SK-N-SH (cell line): Measurements from ENCODE around the gene C2CD3. TPM values are rescaled to one million over a fixed set of nuclear protein-coding genes. Genes with fewer than 3 reads are reported as not detected.

Experiments used
- CTCF ChIA-PET: fragments of 300-600, 350-600 bp; formaldehyde crosslinking; extraction: SDS; loops from one replicate; lab custom pipeline; 2021; lab: Yijun Ruan, JAX
- POLR2A ChIA-PET: fragments of 350-600 bp; sonication (Branson Sonifier 250); formaldehyde crosslinking; extraction: SDS; loops from one replicate; lab custom pipeline; 2020; ENCODE audit warnings: antibody characterized with exemption, inconsistent platforms; lab: Yijun Ruan, JAX
- DNase-seq: peaks from one replicate; pipeline ENCODE4 v3.0.0; 2012
- H2AFZ ChIP-seq: fragments of 200-600 bp; sonication (generic); 2 replicates; pipeline ENCODE4 v1.8.1; 2016; ENCODE audit warnings: antibody characterized with exemption, mild to moderate bottlenecking, low read depth
- H3F3A ChIP-seq: fragments of 200-600 bp; sonication (generic); replicated peaks from 2 replicates; pipeline ENCODE3; 2016; ENCODE audit warnings: antibody characterized with exemption, mild to moderate bottlenecking; ENCODE audit not compliant: insufficient read depth
- H3K27ac ChIP-seq, 2 experiments: fragments of 200-500 bp in 1 of 2; fragments of 200-600 bp in 1 of 2; sonication (Bioruptor generic) in 1 of 2; sonication (generic), shearing (Covaris generic) in 1 of 2; 2 replicates each; pipeline versions ENCODE4 v1.5.1 to v1.6.1; 2014 to 2016; ENCODE audit warnings: low read depth in 2 of 2, inconsistent platforms in 1 of 2, low read length in 1 of 2, mild to moderate bottlenecking in 1 of 2, mixed read lengths in 1 of 2
- H3K27me3 ChIP-seq: fragments of 200-600 bp; sonication (generic), shearing (Covaris generic); 2 replicates; pipeline ENCODE4 v1.6.1; 2016; ENCODE audit warnings: mixed run types; ENCODE audit not compliant: insufficient read depth
- H3K36me3 ChIP-seq, 2 experiments: fragments of 200-500 bp in 1 of 2; fragments of 200-600 bp in 1 of 2; sonication (Bioruptor generic) in 1 of 2; sonication (generic) in 1 of 2; replicated peaks in 1 of 2; 2 replicates each; pipeline versions ENCODE3 to v1.5.1; 2014 to 2016; ENCODE audit warnings: low read length in 1 of 2, mild to moderate bottlenecking in 1 of 2; ENCODE audit not compliant: insufficient read depth in 2 of 2, control insufficient read depth in 1 of 2
- H3K4me1 ChIP-seq, 2 experiments: fragments of 200-500 bp in 1 of 2; fragments of 200-600 bp in 1 of 2; sonication (Bioruptor generic) in 1 of 2; sonication (generic), shearing (Covaris generic) in 1 of 2; 2 replicates each; pipeline versions ENCODE4 v1.5.1 to v1.6.1; 2014 to 2016; ENCODE audit warnings: low read depth in 1 of 2, low read length in 1 of 2, mixed run types in 1 of 2; ENCODE audit not compliant: insufficient read depth in 2 of 2, control insufficient read depth in 1 of 2
- H3K4me2 ChIP-seq: fragments of 200-600 bp; sonication (generic), shearing (Covaris generic); 2 replicates; pipeline ENCODE4 v1.6.1; 2017; ENCODE audit warnings: mixed run types
- H3K4me3 ChIP-seq, 2 experiments: fragments of 200-500 bp in 1 of 2; fragments of 200-600 bp in 1 of 2; sonication (Bioruptor generic) in 1 of 2; sonication (generic), shearing (Covaris generic) in 1 of 2; 2 replicates each; pipeline versions ENCODE4 v1.5.1 to v1.8.1; 2014 to 2016; ENCODE audit warnings: low read depth in 2 of 2, inconsistent platforms in 1 of 2, low read length in 1 of 2, mild to moderate bottlenecking in 1 of 2, mixed read lengths in 1 of 2, moderate library complexity in 1 of 2
- H3K79me2 ChIP-seq: fragments of 200-600 bp; sonication (generic); 2 replicates; pipeline ENCODE4 v1.8.1; 2017; ENCODE audit warnings: mild to moderate bottlenecking; ENCODE audit not compliant: insufficient read depth
- H3K9ac ChIP-seq: fragments of 200-600 bp; sonication (generic); 2 replicates; pipeline ENCODE4 v1.6.1; 2017; ENCODE audit warnings: mixed run types
- H3K9me2 ChIP-seq: fragments of 200-600 bp; sonication (generic); 2 replicates; pipeline ENCODE4 v1.6.1; 2017; ENCODE audit warnings: mixed run types
- H3K9me3 ChIP-seq: fragments of 200-600 bp; sonication (generic); 2 replicates; pipeline ENCODE4 v1.6.1; 2017; ENCODE audit warnings: mixed run types, mild to moderate bottlenecking, moderate library complexity
- H4K20me1 ChIP-seq: fragments of 200-600 bp; sonication (generic); 2 replicates; pipeline ENCODE4 v1.6.1; 2017; ENCODE audit warnings: mild to moderate bottlenecking, mixed run types; ENCODE audit not compliant: insufficient read depth
- ELF1 ChIP-seq: IDR thresholded peaks from 2 replicates; pipeline ENCODE4 v1.4.0; 2012
- EP300 ChIP-seq, 2 experiments: IDR thresholded peaks; 2 replicates each; pipeline versions ENCODE4 v1.4.0 to v1.6.1; 2012; ENCODE audit warnings: borderline replicate concordance in 1 of 2, low read depth in 1 of 2, low read length in 1 of 2
- EZH2phosphoT487 ChIP-seq: fragments of 200-600 bp; sonication (generic); IDR thresholded peaks from 2 replicates; pipeline ENCODE4 v1.6.1; 2017; ENCODE audit warnings: low read depth, mixed run types, mild to moderate bottlenecking, antibody characterized with exemption, moderate library complexity, borderline replicate concordance
- FOXJ3 ChIP-seq: sonication (generic); formaldehyde crosslinking; IDR thresholded peaks from 2 replicates; pipeline ENCODE4 v1.5.1; 2020; ENCODE audit warnings: mild to moderate bottlenecking, missing genetic modification reagents
- MAX ChIP-seq: IDR thresholded peaks from 2 replicates; pipeline ENCODE4 v1.4.0; 2012; ENCODE audit warnings: low read depth
- MEF2A ChIP-seq: IDR thresholded peaks from 2 replicates; pipeline ENCODE4 v1.4.0; 2012; ENCODE audit warnings: low read depth, borderline replicate concordance
- NRF1 ChIP-seq: IDR thresholded peaks from 2 replicates; pipeline ENCODE4 v1.6.1; 2012; ENCODE audit warnings: low read depth, mild to moderate bottlenecking, low read length
- POLR2AphosphoS5 ChIP-seq: IDR thresholded peaks from 2 replicates; pipeline ENCODE4 v1.6.1; 2012; ENCODE audit warnings: low read depth, low read length
- RCOR1 ChIP-seq: fragments of 150-350 bp; IDR thresholded peaks from 2 replicates; pipeline ENCODE4 v1.6.1; 2017; ENCODE audit warnings: antibody characterized with exemption, low read length
- RFX5 ChIP-seq: IDR thresholded peaks from 2 replicates; pipeline ENCODE4 v1.6.1; 2012; ENCODE audit warnings: mild to moderate bottlenecking, improper control_type of control experiment, low read length
- RXRA ChIP-seq: IDR thresholded peaks from 2 replicates; pipeline ENCODE4 v1.4.0; 2012; ENCODE audit warnings: low read depth, mild to moderate bottlenecking, borderline replicate concordance
- SIN3A ChIP-seq: IDR thresholded peaks from 2 replicates; pipeline ENCODE4 v1.6.1; 2012; ENCODE audit warnings: low read depth, mild to moderate bottlenecking, low read length, moderate library complexity, borderline replicate concordance
- SMC3 ChIP-seq: IDR thresholded peaks from 2 replicates; pipeline ENCODE4 v1.6.1; 2012; ENCODE audit warnings: low read depth, low read length, improper control_type of control experiment
- YY1 ChIP-seq: IDR thresholded peaks from 2 replicates; pipeline ENCODE4 v1.4.0; 2012; ENCODE audit warnings: low read depth, mild to moderate bottlenecking
- WGBS: methylation state at CpG from one replicate; pipeline ENCODE4 v1.1.6; 2017; ENCODE audit warnings: low lambda C conversion rate; 5-methylcytosine and 5-hydroxymethylcytosine counted together
- polyA plus RNA-seq, 3 experiments: library from polyadenylated mRNA; depleted of rRNA; stranded (reverse); fragments of >200 nt; gene quantifications; 2 replicates each; pipeline ENCODE4 v1.2.3, GENCODE V29; 2012
- TF ChIP-seq, protein P1 (sequence below): fragments of 150-350 bp; IDR thresholded peaks from 2 replicates; pipeline ENCODE4 v1.6.1; 2017; ENCODE audit warnings: antibody characterized with exemption, low read length, low read depth, borderline replicate concordance
- TF ChIP-seq, protein P2 (sequence below): IDR thresholded peaks from 2 replicates; pipeline ENCODE4 v1.6.1; 2012; ENCODE audit warnings: mild to moderate bottlenecking, low read depth, low read length, moderate library complexity

The C2CD3 gene
- polyA plus RNA-seq, 1 of the 3 experiments (the other 2 are of a cell fraction) = 7.0 TPM

DNA sequence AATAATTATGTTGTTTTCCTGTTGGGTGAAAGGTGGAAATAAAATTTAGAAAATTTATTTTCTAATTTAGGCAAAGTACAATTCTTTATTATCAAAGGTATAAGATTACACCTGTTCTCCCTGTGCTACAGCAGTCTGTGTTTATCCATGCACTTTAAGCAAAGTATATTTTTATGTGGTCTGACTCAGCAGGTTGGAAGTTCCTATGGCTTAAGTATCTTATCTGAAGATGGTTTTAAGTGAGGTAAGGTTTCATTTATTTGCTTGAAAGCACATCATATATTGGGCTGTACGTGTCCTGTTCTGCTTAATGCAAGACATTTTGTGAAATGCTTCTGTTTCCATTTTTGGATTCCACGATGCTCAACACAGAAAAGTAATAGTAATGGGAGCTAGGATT lies 14.9 kb upstream of the C2CD3 start:
- H3K36me3 ChIP-seq = peaks cover 6 to 41% of the 10 kb centered on the region in 2 experiments
- no peak overlapping the region for H3K4me2 ChIP-seq
- H3F3A ChIP-seq = peaks cover 25% of the 10 kb centered on the region
- H4K20me1 ChIP-seq = peaks cover 8% of the 10 kb centered on the region; the same call in 1 of the 2 replicates
- H3K4me3 ChIP-seq = no peak overlapping the region
- no peaks in the 10 kb centered on the region for H3K9me2 ChIP-seq
- DNase-seq = no peak
- H2AFZ ChIP-seq = no peak overlapping the region
- TF ChIP-seq MAX (no peak), POLR2AphosphoS5 (no peak), ELF1 (no peak), SIN3A (no peak), RFX5 (no peak), YY1 (no peak), MEF2A (no peak), EZH2phosphoT487 (no peak), RCOR1 (no peak), NRF1 (no peak), EP300 (IDR thresholded peaks at IDR 0.05; ENCODE audit: borderline replicate concordance in 1 of 2, low read depth in 1 of 2, low read length in 1 of 2) (no peak), SMC3 (no peak), RXRA (no peak), FOXJ3 (CRISPR knock-in tag) (no peak)
- TF ChIP-seq, protein P1, sequence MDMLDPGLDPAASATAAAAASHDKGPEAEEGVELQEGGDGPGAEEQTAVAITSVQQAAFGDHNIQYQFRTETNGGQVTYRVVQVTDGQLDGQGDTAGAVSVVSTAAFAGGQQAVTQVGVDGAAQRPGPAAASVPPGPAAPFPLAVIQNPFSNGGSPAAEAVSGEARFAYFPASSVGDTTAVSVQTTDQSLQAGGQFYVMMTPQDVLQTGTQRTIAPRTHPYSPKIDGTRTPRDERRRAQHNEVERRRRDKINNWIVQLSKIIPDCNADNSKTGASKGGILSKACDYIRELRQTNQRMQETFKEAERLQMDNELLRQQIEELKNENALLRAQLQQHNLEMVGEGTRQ = no peak
- TF ChIP-seq, protein P2, sequence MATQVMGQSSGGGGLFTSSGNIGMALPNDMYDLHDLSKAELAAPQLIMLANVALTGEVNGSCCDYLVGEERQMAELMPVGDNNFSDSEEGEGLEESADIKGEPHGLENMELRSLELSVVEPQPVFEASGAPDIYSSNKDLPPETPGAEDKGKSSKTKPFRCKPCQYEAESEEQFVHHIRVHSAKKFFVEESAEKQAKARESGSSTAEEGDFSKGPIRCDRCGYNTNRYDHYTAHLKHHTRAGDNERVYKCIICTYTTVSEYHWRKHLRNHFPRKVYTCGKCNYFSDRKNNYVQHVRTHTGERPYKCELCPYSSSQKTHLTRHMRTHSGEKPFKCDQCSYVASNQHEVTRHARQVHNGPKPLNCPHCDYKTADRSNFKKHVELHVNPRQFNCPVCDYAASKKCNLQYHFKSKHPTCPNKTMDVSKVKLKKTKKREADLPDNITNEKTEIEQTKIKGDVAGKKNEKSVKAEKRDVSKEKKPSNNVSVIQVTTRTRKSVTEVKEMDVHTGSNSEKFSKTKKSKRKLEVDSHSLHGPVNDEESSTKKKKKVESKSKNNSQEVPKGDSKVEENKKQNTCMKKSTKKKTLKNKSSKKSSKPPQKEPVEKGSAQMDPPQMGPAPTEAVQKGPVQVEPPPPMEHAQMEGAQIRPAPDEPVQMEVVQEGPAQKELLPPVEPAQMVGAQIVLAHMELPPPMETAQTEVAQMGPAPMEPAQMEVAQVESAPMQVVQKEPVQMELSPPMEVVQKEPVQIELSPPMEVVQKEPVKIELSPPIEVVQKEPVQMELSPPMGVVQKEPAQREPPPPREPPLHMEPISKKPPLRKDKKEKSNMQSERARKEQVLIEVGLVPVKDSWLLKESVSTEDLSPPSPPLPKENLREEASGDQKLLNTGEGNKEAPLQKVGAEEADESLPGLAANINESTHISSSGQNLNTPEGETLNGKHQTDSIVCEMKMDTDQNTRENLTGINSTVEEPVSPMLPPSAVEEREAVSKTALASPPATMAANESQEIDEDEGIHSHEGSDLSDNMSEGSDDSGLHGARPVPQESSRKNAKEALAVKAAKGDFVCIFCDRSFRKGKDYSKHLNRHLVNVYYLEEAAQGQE = no peak
- POLR2A ChIA-PET = no interaction called here
- no peaks in the 10 kb centered on the region for H3K4me1 ChIP-seq
- CTCF ChIA-PET = interaction anchor here (1.3 kb wide), 1 partner anchor 14 kb away, joined by 3 read pairs; no protein-coding TSS in a partner anchor
- H3K9ac ChIP-seq = no peak overlapping the region
- H3K79me2 ChIP-seq = peaks cover 94% of the 10 kb centered on the region
- H3K27me3 ChIP-seq = no peaks in the 10 kb centered on the region
- WGBS = 79% methylated on average over 2 of the region's 2 CpGs
- no peak overlapping the region for H3K27ac ChIP-seq
- no peaks in the 10 kb centered on the region for H3K9me3 ChIP-seq
